Measurements from ENCODE around the gene FXYD3.
"Not testable (repeated sequence)": the region's sequence is repeated elsewhere in the genome, so short reads cannot be mapped to it uniquely, and the experiment has no call there.

Gene FXYD3

DNA sequence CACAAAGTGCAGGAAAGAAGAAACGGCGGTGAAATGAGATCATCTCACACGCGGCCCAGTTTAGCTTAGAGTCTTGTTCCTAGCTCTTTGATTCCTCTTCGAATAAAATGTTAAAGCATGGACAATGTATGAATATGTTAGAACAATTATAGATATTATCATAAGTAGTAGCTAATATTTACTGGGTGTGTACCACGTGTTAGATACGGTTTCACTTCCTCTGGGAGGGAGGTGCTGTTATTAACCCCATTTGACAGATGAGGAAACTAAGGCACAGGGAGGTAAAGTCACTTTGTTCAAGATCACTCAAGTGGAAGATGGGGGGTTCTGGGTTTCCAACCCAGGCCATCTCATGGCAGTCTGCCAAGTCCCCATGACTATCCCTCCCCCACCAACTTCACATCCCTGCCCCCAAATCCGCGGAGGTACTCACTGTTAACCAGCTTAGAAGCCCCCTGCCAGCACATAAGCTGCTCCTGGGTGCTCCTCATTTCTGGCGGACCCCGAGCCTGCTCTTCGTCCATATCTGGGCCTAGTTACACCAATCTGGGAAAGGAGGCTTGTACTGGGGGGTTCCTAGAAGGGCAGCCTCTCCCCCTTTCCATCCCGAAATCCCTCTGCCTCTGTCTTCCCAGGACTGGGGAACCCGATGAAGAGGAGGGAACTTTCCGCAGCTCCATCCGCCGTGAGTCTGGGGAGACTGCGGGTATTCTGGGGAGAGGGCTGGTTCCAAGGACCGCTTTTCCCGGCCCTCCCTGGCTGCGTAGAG lies 26.4 kb downstream of the FXYD3 start:
- DNase-seq (ENCODE audit: low spot score): no peak

DNA sequence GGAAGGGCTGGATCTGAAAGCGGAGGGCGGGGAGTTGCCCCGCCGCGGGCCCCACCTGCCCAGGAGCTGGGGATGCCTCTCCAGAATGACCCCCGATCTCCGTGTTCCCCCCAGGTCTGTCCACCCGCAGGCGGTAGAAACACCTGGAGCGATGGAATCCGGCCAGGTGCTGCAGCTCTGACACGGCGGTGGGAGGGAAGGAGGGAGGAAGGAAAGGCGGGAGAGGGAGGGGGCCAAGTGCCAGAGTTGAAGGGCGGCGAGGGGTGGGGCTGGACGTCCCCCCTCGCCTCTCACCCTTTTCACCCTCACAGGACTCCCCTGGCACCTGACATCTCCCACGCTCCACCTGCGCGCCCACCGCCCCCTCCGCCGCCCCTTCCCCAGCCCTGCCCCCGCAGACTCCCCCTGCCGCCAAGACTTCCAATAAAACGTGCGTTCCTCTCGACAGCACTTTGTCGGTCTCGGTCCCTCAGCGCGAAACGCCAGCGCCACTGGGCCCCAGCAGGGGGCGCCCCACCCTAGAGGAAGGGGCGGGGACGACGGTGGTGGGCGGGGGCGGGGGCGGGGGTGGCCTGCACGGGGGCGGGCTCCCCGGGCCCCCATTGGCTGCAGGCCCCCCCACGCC lies 27.1 kb downstream of the FXYD3 start:
- DNase-seq (ENCODE audit: low spot score): peak; percentile 63

DNA sequence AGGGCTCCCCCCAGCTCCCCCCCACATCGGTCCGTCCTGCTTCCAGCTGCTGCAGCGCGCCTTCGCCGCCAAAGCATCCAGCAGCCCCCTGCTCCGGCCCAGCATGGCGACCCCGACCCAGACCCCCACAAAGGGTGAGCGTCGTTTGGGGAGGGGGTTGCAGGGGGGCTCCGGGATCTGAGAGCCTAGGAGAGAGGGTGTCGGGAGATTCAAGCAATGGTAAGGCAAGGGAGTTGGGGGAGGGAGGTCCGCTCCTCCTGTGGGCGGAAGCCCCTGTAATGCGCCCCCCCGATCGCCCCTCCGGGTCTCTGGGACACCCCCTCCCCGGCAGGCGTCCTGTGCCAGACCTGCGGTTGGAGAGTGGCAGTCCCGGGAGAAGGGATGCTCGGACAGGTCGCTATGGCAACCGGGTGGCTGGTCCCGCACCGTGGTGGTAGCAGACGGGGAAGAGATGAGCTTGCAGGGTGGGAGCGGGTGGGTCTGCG lies 27.6 kb downstream of the FXYD3 start, which contains the start of gene FXYD7:
Gene FXYD7, plus strand, starts transcription at position 25 of the 485 bp plus-strand sequence. Its CDS starts 79 bp downstream, at position 104.
- DNase-seq (ENCODE audit: low spot score): no peak

DNA sequence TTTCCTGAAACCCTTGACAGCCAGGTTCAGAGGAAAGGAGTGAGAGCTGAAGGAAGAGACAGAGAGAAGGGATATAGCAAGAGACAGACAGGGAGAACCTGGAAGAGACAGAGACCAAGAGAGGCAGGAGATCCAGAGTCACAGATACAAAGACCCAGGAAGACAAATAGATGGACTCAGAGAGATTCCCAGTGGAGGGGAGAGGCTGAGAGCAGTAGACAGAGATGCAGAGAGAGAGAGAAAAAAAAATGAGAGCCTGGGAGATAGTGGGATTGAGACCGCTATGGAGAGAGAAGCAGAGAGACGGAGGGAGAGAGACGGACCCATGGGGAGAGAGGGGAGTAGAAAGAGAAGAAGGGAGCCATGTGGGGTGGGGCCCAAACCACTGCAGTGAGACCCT lies 28.2 kb downstream of the FXYD3 start:
- DNase-seq (ENCODE audit: low spot score): no peak

DNA sequence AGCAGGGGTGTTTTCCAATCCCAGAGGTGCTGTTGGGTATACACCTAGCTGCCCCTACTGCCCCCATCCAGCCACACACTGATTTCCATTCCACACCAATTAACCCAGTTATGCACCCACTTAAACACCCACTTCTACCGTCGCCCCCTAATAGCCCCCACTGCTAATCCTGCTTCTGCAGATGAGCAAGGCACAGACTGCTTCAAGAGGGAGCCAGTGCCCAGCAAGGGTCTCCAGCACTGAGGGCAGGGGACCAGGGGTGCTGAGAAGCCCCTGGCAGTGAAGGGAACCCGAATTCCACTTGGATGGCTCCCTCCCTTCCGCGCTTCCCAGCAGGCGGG lies 28.6 kb downstream of the FXYD3 start:
- DNase-seq (ENCODE audit: low spot score): no peak

DNA sequence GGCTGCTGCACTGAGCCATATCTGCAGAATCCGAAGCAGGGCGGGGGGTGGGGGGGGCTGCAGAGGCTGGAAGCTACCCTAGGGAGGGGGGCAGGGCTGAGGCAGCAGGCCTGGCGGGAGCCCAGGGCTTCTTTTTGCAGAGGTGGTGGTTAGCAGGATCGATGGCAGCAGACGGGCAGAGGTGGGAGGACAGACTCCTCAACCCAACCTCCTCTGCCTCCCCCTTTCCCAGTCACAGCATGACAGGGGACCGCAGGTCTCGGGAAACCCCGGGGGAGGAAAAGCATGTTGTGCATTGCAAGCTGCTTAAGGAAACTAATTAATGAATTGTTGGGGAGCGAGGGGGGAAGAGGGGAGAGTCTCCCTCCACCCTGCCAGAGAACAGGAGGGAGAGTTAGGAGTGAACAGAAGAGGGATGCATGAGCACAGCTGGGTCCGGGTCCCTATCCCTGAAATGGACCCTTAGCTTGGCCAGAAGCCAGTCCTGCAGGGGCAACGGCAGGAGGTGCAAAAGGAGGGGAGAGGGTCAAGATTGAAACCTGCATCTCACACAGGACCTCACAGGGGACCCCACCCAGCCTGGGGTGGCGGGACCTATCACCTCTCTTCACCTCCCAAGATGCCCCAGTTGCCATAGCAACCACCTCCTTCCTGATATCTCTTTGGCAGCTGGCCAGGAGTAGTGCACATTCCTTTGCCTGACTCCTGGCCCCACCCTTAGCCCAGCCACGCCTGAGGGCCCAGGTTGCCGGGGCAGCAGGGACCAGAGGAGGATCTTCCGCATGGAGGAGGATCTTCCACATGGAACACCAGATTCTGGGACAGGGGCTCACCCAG lies 29.2 kb downstream of the FXYD3 start:
- DNase-seq (ENCODE audit: low spot score): no peak

DNA sequence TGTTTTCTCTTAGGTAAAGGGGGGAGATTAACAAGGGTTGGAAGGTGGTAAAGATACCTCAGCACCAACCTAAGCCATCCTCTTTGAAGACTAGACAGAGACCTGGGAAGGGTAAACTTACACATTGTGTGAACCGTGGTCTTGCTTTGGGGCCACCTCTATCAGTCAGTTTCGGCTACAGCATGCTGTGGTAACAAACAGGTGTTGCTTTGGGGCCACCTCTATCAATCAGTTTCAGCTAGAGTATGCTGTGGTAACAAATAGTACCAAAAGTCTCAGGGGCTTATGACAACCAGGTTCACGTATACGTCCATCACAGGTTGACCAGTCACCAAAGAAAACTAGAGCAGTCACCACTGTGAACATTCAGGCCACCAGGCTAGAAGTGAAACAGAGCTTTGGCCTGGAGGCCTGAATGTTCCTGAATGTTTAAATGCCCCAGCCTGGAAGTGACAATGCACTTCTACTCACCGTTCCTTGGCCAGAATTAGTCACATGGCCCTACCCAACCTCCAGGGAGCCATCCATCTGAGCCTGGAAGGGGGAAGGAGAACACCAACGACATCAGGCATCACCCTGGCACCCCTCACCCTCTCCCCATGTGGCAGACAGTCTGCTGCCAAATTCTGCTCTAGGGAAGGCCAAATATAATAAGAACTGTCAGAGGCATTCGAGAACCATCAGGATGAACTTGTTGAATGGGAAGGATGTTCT lies 31.3 kb downstream of the FXYD3 start:
- no peak for DNase-seq (ENCODE audit: low spot score)

DNA sequence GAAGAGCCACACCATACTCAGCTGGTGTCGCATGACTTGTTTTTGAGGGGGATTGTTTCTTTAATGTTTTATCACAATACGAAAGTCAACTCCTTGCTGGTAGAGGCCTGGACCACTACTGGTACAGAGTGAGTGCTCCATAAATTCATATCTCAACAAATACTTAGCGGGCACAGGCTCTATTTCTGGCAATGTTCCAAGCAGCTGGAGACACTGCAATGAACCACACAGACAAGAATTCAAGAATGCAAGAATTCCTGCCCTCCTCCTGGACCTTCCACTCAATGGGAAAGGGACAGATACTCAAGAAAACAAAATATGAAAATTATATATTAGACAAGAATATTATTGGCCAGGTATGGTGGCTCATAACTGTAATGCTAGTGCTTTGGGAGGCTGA lies 33.8 kb downstream of the FXYD3 start:
- no peak for DNase-seq (ENCODE audit: low spot score)

DNA sequence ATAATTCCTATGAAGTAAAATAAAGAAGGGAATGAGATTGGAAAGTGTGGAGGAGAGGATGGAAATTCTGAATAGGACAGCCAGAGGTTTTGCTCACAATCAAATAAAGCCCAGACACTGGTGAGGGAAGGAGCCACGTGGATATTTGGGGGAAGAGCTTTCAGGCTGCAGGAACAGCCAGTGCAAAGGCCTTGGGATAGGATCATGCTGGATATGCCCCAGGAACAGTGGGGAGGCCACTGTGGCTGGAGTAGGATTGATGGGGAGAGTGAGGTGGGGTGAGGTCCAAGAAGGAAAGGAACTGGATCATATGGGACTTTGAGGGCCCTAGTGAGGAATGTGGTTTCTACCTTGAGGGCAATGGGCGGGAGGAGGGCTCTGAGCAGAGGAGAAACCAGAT lies 34.8 kb downstream of the FXYD3 start:
- DNase-seq (ENCODE audit: low spot score): no peak

DNA sequence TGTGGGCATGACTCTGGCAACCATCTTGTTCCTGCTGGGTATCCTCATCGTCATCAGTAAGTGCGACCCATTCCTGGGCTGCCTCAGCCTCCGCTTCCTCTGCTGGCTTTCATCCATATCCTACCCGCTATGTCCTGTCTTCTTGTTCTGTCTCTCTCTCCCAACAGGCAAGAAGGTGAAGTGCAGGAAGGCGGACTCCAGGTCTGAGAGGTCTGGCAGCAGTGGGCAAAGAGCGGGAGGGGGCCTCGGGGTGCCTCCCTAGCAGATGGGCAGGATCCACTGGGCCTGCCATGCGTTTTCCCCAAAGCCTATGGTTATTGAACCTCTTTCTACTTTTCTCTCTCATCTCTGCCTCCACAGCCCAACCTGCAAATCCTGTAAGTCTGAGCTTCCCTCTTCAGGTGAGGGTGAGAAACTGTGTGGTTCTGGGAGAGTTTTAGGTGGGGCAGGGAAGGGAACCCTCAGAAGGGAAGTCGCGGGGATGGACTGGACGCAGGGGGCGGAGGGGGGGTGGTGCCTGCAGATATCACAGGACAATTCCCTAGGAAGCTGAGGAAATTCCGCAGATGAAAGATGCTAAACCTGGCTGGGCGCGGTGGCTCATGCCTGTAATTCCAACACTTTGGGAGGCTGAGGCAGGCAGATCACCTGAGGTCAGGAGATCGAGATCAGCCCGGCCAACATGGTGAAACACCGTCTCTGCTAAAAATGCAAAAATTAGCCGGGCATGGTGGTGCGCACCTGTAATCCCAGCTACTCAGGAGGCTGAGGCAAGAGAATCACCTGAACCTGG lies 35.8 kb downstream of the FXYD3 start:
- DNase-seq (ENCODE audit: low spot score): no peak

DNA sequence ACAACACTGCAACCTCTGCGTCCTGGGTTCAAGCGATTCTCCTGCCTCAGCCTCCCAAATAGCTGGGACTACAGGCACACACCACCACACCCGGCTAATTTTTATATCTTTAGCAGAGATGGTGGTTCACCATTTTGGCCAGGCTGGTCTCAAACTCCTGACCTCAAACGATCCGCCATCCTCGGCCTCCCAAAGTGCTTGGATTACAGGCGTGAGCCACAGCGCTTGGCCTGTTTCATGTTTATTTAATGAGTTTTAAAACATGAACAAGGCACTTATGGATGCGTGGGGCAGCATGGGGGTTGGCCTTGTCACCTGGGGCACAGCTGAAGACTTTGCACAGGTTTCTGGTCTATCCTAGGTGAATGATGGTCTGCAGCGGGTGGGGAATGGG lies 37.5 kb downstream of the FXYD3 start:
- DNase-seq (ENCODE audit: low spot score): not testable (repeated sequence)

DNA sequence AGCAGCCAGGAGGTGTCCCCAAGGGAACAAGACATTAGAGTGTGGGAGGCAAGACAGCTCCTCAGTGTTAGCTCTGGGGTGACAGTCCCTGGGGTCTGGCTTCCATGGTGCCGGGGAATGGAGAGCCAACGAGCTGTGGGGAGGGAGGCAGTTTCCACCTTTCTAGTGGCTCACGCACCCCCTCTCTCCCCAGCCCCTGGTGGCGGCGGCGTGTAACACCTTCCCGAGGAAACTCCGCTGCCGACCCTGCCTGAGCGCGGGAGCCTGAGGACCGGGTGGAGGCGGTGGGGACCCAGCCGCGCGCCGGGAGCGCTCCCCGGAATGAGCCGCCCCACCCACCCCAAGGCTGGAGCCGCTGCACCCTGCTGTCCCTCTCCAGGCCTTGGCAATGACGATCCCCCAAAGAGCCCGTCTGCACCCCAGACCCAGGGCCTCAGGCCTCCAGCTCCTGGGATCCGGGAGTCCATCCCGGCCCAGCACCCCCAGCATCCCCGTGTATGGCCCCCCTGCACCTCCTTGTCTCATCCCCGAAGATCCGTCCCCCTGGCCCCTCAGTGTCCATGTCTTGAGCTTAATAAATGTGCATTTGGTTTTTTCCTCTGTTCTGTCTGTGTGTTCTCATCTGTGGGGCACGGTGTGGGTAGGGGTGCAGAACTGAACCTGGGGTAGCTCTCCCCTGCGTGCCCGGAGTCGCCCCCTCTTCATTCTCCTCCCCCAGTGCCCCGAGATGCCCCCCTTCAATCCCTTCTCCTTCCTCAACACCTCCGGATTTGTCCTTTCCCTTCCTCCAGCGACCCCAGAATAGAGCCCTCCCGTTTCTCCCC lies 38.3 kb downstream of the FXYD3 start:
- DNase-seq (ENCODE audit: low spot score): no peak

DNA sequence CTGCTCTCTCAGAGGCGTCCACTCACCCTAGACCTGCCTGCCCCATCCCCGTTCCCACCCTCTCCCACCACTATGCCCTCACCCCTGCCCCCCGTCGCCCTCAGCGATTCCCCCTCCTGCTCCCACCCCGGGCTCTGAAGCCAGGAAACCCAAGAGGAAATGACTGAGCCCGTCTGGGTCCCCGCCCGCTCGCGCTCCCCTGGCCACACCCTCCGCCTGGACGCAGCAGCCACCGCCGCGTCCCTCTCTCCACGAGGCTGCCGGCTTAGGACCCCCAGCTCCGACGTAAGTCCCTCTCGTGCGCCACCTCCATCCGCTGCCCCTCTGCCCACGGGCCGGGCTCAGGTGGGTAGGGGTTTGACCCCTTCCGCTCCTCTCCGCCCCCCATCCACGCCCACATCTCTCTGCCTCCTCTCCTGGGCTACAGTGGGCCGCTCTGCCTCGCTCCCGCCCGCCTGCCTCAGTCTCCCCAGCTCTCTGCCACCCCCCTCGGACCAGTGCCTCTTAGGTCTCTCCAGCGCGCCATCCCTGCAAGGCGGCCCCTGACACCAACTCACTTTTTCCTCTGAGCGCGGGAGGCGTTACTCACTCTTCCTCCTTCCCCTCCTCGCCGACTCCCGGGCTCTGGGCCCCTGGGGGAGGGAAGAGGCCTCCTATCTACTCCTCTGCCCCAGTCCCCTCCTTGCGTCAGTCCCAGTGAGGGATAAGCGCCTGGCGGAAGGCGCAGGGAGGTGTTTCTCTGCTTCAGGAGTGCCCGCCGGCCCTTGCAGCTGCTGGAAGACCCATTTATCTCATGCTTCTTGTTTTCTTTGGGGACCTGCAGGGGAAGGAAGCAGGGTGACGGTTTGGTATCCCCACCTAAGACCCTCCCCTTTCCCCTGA lies 39.1 kb downstream of the FXYD3 start, which contains the start of gene FXYD5:
Gene FXYD5, plus strand, starts transcription at position 211 of the 882 bp plus-strand sequence. CDS start 816 bp downstream, outside the sequence.
- DNase-seq (ENCODE audit: low spot score): peak; percentile 66

DNA sequence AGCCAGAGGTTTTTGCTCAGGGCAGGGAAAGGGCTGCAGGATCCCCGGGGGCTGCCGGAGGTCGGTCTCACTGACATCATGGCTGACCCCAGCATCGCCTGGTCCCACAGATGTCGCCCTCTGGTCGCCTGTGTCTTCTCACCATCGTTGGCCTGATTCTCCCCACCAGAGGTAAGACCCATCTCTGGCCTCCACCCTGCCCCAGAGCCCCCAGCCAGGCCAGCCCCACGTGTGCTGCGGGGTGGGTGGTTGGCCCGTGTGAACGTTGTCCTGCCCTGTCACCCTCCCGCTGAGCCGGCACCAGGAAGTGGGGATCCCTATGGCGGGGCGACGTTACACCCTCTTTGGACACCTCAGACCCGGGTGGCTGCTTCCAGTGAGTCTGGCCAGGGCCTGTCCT lies 39.8 kb downstream of the FXYD3 start:
- DNase-seq (ENCODE audit: low spot score): no peak

DNA sequence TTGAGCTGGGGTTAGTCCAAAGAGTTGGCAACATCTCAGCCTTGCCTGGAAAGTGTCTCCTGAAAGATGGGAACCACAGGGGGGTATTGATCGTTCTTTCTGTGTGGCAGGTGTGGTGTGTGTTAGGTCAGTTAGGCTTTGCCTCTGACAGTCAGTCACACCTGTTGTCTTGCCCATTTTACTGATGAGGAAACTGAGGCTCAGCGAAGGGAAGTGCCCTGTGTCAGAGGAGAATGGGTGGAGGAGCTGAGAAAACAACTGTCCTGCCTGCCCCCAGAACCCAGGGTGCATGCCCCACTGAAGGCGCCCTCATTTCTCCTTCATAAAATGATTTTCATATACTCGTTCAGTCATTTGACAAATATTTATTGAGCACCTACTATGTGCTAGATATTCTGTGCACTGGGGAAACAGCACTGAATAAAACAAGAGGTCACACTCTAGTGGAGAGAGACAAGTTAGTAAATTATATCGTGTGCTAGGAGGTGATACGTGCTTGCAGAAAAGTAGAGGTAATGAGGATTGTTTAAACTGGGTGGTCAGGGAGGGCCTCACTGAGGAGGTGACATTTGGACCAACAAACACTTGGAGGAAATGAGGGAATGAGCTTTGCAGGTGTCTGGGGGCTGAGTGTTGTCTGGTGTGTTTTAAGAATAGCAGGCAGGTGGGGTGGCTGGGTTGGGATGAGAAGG lies 40.5 kb downstream of the FXYD3 start:
- no peak for DNase-seq (ENCODE audit: low spot score)

DNA sequence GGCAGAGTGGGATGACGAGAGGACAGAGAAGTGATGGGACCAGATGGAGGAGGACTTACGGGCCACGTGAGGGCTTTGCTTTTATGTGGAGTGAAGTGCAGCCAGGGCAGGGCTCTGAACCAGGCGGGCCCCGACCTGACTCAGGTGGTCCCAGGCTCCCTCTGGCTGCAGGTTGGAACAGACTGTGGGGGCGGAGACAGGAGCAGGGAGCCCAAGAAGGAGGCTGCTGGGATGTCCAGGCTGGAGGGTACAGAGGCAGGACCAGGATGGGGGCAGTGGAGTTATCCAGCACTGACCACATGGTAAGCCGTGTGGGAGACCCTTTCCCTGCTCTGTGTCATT lies 41.0 kb downstream of the FXYD3 start:
- DNase-seq (ENCODE audit: low spot score): no peak

DNA sequence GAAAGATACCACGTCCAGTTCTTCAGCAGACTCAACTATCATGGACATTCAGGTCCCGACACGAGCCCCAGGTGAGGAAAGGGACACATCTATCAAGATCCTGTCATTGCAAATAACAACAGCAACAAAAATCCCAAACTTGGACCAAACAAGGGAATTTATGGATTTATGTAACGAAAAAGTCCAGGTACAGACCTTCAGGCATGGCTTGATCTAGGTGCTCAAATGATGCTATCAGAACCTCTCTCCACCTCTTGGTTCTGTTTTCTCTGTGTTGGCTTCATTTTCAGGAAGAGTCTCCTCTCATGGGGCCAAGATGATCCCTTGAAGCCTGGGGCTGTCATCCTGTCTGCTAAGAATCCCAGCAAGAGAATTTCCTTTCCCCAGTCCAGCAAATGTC lies 41.8 kb downstream of the FXYD3 start:
- DNase-seq (ENCODE audit: low spot score): no peak

DNA sequence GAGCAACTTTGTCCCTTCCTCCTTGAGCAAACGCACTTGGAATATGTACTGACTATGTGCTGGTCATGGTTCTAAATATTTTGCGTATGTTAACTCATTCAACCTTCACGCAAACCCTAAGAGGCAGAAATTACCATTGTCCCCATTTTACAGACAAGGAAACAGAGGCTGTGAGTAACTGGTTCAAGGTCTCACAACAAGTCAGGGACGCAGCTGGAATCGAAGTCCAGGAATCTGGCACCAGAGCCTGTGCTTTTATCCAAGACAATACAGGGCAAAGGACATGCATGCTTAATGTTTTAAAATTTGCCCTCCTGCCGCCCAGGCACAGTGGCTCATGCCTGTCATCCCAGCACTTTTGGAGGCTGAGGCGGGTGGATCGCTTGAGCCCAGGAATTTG lies 44.0 kb downstream of the FXYD3 start:
- DNase-seq (ENCODE audit: low spot score): no peak
